ENCODE data around the gene SCGB3A1. TPM values are rescaled to one million over a fixed set of nuclear protein-coding genes. Genes with fewer than 3 reads are reported as not detected.

SCGB3A1 gene
- total RNA-seq, 3 donors from 2014 or later, result not detected

DNA sequence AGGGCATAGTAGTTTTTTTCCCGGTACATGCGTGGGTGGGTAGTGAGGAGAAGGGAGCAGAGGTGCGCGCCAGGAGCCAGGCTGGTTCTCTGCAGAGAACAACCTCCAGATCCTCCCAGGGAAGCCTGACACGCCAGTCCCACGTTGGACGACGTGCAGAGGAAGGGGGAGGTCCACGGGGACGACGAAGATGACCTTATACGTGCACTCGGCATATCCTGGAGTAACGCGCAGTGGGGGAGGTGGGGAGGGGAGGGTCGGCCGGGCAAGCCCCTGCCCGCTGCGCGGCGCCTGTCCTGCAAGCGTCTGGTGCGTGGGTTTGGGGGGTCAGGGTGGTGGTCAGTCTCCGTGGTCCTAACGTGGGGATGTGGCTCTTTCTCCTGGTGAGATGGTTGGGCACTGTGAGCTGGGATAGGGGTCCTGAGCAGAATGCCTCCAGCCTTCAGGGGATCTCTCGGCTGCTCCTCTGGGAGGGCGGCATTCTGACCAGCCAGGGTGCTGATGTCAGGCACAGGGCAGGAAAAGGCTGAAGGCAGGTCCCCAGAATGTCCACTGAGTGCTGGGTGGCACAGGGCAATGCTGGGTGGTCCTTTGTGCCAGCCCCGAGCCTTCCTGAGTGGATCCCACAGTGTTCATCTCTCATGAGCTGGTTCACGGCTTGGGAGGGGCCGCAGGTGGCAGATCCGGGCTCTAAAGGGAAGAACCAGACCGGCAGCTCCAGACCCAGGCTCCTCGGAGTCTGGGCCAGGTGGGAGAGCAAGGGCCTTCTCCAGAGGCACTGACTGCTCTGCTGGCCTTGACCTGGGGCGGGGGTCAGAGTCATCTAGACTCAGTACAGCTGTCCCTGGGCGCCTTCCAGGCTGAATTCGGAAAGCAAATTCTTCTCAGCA is 10.5 kb upstream of the SCGB3A1 start:
- no peaks in the 10 kb centered on the region for H3K9me3 ChIP-seq
- ATAC-seq (no peak), DNase-seq (peak in 1 of 3 donors; percentile 33)
- H3K4me1 ChIP-seq (ENCODE audit: low read depth), result no peaks in the 10 kb centered on the region
- no peaks in the 10 kb centered on the region for H3K36me3 ChIP-seq (ENCODE audit: low read depth)
- TF ChIP-seq, protein P1, sequence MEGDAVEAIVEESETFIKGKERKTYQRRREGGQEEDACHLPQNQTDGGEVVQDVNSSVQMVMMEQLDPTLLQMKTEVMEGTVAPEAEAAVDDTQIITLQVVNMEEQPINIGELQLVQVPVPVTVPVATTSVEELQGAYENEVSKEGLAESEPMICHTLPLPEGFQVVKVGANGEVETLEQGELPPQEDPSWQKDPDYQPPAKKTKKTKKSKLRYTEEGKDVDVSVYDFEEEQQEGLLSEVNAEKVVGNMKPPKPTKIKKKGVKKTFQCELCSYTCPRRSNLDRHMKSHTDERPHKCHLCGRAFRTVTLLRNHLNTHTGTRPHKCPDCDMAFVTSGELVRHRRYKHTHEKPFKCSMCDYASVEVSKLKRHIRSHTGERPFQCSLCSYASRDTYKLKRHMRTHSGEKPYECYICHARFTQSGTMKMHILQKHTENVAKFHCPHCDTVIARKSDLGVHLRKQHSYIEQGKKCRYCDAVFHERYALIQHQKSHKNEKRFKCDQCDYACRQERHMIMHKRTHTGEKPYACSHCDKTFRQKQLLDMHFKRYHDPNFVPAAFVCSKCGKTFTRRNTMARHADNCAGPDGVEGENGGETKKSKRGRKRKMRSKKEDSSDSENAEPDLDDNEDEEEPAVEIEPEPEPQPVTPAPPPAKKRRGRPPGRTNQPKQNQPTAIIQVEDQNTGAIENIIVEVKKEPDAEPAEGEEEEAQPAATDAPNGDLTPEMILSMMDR (IDR thresholded peaks at IDR 0.05), result no peak
- intact Hi-C loops (cut with DNase I, micrococcal nuclease), result no loop called here
- H3K4me3 ChIP-seq, result no peak overlapping the region

DNA sequence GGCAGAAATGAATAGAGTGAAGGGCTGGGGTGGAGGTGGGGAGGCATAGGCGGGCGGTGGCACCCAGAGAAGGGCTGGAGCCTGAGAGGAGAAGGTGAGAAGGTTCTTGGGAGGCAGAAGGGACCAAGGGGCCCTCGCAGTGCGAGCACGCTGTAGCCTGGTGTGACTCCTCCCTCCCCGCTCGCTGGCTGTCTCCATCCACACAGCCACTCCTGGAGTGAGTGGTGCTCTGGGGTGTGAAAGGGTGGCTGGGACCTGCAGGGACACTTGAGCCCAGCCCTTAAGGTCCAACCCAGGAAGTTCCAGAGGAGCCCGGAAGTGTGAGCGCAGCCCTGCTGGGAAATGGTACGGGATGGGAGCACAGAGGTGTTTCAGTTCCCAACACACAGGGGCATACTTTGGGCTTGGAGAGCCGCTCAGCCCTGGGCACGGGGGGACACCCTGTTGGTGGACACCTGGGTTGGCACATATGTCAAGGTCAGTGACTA is 9.3 kb upstream of the SCGB3A1 start:
- ATAC-seq (no peak), DNase-seq (peak in 1 of 3 donors; percentile 27)
- intact Hi-C loops (cut with DNase I, micrococcal nuclease), result no loop called here
- no peaks in the 10 kb centered on the region for H3K9me3 ChIP-seq
- no peak overlapping the region for H3K4me3 ChIP-seq
- TF ChIP-seq, protein P1 (IDR thresholded peaks at IDR 0.05), result no peak
- no peaks in the 10 kb centered on the region for H3K4me1 ChIP-seq (ENCODE audit: low read depth)
- H3K36me3 ChIP-seq (ENCODE audit: low read depth), result no peaks in the 10 kb centered on the region

DNA sequence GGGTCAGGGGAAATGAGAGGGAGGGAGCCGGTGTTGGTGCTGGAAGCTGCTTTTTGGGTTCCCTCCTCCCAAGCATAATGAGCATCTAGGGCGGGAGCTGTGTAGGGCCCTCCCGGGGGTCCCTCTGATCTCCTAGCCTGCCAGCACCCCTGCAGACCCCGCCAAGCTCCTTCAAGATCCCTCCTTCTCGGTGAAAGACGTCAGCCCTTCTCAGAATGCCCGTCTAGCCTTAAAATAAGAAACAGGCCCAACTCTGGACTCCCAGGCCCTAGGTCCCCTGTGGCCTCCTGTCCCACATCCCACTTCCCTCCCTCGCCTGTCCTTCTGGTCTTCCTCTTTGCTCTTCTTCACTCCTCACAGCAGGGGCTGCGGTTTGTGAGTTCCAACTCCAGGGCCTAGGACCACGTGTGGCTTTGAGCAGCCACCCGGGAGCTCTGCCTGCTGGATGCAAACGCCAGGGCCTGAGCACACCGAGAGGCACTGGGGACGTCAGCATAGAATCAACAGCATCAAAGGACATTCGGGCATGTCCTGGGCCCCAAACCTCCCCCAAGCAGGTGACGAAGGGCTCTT is 8.8 kb upstream of the SCGB3A1 start:
- no peak overlapping the region for H3K4me3 ChIP-seq
- DNase-seq, result peak in 1 of 3 donors; percentile 22
- intact Hi-C loops (cut with DNase I, micrococcal nuclease), result no loop called here

DNA sequence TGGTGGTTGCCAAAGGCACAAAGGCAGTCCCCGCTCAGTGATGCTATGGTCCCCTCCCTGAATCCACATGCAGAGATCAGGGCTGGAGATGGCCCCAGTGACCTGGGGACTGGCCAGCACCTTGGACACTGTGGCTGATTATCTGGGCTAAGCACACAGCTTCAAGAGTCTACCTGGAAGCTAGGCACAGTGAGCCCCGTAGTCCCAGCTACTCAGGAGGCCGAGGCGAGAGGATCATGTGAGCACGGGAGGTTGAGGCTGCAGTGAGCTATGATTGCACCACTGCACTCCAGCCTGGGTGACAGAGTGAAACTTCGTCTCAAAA is 8.3 kb upstream of the SCGB3A1 start:
- no peaks in the 10 kb centered on the region for H3K9me3 ChIP-seq
- H3K36me3 ChIP-seq (ENCODE audit: low read depth), result no peaks in the 10 kb centered on the region
- TF ChIP-seq, protein P1 (IDR thresholded peaks at IDR 0.05), result no peak
- ATAC-seq (no peak), DNase-seq (peak in 1 of 3 donors; percentile 19)
- intact Hi-C loops (cut with DNase I, micrococcal nuclease), result no loop called here
- no peaks in the 10 kb centered on the region for H3K4me1 ChIP-seq (ENCODE audit: low read depth)
- H3K4me3 ChIP-seq, result no peak overlapping the region

More for the DNA sequence above, 8.8 kb upstream of the SCGB3A1 start:
- no peak for ATAC-seq
- TF ChIP-seq, protein P1 (IDR thresholded peaks at IDR 0.05), result no peak
- Histone ChIP-seq H3K9me3 (no peaks in the 10 kb centered on the region), H3K36me3 (ENCODE audit: low read depth) (no peaks in the 10 kb centered on the region), H3K4me1 (ENCODE audit: low read depth) (no peaks in the 10 kb centered on the region)

DNA sequence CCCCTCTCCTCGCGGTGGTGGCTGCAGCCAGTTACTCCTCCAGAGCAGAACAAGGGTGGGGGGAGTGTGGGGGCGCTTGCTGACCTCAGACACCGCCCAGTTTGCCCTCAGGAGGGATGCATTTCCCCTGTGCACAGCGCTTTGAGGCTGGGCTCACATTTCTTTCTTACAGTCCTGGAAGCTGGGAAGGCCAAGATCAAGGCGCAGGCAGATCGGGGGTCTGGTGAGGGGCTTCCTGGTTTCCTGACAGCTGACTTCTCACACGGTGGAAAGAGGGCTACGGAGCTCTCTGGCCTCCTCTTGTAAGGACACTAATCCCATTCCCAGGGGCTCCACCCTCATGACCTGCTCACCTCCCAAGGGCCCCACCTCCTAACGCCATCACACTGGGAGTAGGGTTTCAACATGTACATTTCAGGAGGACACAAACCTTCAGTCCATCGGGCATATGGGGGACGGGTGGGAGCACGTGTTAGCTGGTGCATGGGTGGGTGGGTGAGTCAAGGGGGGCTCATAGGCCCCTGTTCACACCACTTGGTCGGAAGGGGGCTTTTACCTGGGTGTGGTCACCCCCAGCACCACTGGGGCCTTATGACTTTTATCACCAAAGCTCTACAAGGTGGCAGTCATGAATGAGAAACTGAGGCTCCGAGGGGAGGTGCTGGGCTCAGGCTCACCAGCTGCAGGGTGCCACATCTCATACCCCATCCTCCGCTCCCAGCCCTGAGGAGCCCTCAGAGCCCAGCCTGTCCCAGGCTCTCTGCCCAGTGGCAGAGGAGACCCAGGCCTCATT is 7.7 kb upstream of the SCGB3A1 start:
- TF ChIP-seq, protein P1 (IDR thresholded peaks at IDR 0.05), result no peak
- no peak for ATAC-seq
- Histone ChIP-seq H3K36me3 (ENCODE audit: low read depth) (no peaks in the 10 kb centered on the region), H3K4me1 (ENCODE audit: low read depth) (no peaks in the 10 kb centered on the region), H3K4me3 (no peak overlapping the region), H3K9me3 (no peaks in the 10 kb centered on the region)
- intact Hi-C loops (cut with DNase I, micrococcal nuclease), result no loop called here
- DNase-seq, result peak in 1 of 3 donors; percentile 23
